ENCODE measurements around the gene TRIM27.

DNA sequence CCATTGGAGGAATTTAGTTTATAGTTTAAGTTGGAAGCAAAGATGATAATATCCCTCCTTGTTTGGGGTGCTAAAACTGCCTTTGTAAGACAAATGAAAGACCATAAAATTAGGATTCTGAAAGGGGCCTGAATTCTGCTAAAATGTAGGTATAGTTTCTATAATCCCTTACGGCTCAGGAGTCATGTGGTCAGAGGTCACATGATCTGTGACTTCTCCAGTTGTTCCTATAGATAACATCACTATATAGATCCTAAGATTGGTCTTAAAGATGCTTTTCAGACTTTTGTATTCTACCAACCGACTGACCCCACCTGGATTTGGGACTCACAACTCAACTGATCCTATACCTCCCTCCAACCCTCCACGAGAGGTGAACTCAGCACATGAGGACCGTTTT, 44.7 kb upstream of the TRIM27 start:
- TF ChIP-seq CBFB (CRISPR knock-in tag; IDR thresholded peaks at IDR 0.05; ENCODE audit: low read depth) (no peak), NR3C1 (CRISPR knock-in tag; conservative IDR thresholded peaks at IDR 0.05; ENCODE audit: low read depth) (no peak), NR2C2 (CRISPR knock-in tag; IDR thresholded peaks at IDR 0.05) (no peak), PRRX2 (CRISPR knock-in tag; IDR thresholded peaks at IDR 0.05) (no peak)
- TF ChIP-seq, protein P1, sequence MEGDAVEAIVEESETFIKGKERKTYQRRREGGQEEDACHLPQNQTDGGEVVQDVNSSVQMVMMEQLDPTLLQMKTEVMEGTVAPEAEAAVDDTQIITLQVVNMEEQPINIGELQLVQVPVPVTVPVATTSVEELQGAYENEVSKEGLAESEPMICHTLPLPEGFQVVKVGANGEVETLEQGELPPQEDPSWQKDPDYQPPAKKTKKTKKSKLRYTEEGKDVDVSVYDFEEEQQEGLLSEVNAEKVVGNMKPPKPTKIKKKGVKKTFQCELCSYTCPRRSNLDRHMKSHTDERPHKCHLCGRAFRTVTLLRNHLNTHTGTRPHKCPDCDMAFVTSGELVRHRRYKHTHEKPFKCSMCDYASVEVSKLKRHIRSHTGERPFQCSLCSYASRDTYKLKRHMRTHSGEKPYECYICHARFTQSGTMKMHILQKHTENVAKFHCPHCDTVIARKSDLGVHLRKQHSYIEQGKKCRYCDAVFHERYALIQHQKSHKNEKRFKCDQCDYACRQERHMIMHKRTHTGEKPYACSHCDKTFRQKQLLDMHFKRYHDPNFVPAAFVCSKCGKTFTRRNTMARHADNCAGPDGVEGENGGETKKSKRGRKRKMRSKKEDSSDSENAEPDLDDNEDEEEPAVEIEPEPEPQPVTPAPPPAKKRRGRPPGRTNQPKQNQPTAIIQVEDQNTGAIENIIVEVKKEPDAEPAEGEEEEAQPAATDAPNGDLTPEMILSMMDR (IDR thresholded peaks at IDR 0.05), result no peak
